ENCODE measurements around the gene SLC25A1. TPM values are rescaled to one million over a fixed set of nuclear protein-coding genes. Genes with fewer than 3 reads are reported as not detected.
"Not testable (repeated sequence)": the region's sequence is repeated elsewhere in the genome, so short reads cannot be mapped to it uniquely, and the experiment has no call there.

SLC25A1 gene
- total RNA-seq, 1 experiment from 2014 or later = 77.8 TPM

GRCh38 chr22:19167106-19167869 lies 11.2 kb downstream of the SLC25A1 start:
- DNase-seq (ENCODE audit: low spot score) = no peak

GRCh38 chr22:19166421-19166820 lies 12.1 kb downstream of the SLC25A1 start:
- no peak for DNase-seq (ENCODE audit: low spot score)

GRCh38 chr22:19164425-19164824 lies 14.1 kb downstream of the SLC25A1 start:
- DNase-seq (ENCODE audit: low spot score) = no peak

- DNase-seq (ENCODE audit: low spot score) = not testable (repeated sequence)
Observed at GRCh38 chr22:19158649-19159048, 19.9 kb downstream of the SLC25A1 start.

GRCh38 chr22:19156109-19156508 lies 22.4 kb downstream of the SLC25A1 start:
- not testable (repeated sequence) for DNase-seq (ENCODE audit: low spot score)

GRCh38 chr22:19152942-19153883 lies 25.3 kb downstream of the SLC25A1 start:
- DNase-seq (ENCODE audit: low spot score) = no peak

- DNase-seq (ENCODE audit: low spot score) = no peak
Observed at GRCh38 chr22:19151329-19152191, 27.0 kb downstream of the SLC25A1 start.

GRCh38 chr22:19150482-19151328 lies 27.8 kb downstream of the SLC25A1 start:
- DNase-seq (ENCODE audit: low spot score) = no peak

- no peak for DNase-seq (ENCODE audit: low spot score)
Observed at GRCh38 chr22:19149991-19150390, 28.5 kb downstream of the SLC25A1 start, which contains the start of gene GSC2. Gene GSC2, minus strand, starts transcription at chr22:19150292. Its CDS starts 9 bp downstream, at chr22:19150283.

GRCh38 chr22:19149047-19149883 lies 29.3 kb downstream of the SLC25A1 start:
- no peak for DNase-seq (ENCODE audit: low spot score)

GRCh38 chr22:19148417-19149046 lies 30.0 kb downstream of the SLC25A1 start:
- no peak for DNase-seq (ENCODE audit: low spot score)

- no peak for DNase-seq (ENCODE audit: low spot score)
Observed at GRCh38 chr22:19147195-19147780, 31.2 kb downstream of the SLC25A1 start.

- no peak for DNase-seq (ENCODE audit: low spot score)
Observed at GRCh38 chr22:19146215-19146968, 32.1 kb downstream of the SLC25A1 start.

- no peak for DNase-seq (ENCODE audit: low spot score)
Observed at GRCh38 chr22:19143967-19144400, 34.6 kb downstream of the SLC25A1 start.

GRCh38 chr22:19143212-19143611 lies 35.3 kb downstream of the SLC25A1 start:
- no peak for DNase-seq (ENCODE audit: low spot score)

- DNase-seq (ENCODE audit: low spot score) = no peak
Observed at GRCh38 chr22:19142394-19142793, 36.1 kb downstream of the SLC25A1 start.

GRCh38 chr22:19139974-19140373 lies 38.6 kb downstream of the SLC25A1 start:
- DNase-seq (ENCODE audit: low spot score) = no peak

- DNase-seq (ENCODE audit: low spot score) = no peak
Observed at GRCh38 chr22:19139001-19139356, 39.6 kb downstream of the SLC25A1 start.

All from H4 (cell line).